ENCODE data around the gene GALK1. TPM values are rescaled to one million over a fixed set of nuclear protein-coding genes. Genes with fewer than 3 reads are reported as not detected.
A peak's percentile ranks its signal among the peaks of the same experiment; 100 is the strongest.

The GALK1 gene
- total RNA-seq, 1 experiment from 2014 or later = 75.0 TPM

DNA sequence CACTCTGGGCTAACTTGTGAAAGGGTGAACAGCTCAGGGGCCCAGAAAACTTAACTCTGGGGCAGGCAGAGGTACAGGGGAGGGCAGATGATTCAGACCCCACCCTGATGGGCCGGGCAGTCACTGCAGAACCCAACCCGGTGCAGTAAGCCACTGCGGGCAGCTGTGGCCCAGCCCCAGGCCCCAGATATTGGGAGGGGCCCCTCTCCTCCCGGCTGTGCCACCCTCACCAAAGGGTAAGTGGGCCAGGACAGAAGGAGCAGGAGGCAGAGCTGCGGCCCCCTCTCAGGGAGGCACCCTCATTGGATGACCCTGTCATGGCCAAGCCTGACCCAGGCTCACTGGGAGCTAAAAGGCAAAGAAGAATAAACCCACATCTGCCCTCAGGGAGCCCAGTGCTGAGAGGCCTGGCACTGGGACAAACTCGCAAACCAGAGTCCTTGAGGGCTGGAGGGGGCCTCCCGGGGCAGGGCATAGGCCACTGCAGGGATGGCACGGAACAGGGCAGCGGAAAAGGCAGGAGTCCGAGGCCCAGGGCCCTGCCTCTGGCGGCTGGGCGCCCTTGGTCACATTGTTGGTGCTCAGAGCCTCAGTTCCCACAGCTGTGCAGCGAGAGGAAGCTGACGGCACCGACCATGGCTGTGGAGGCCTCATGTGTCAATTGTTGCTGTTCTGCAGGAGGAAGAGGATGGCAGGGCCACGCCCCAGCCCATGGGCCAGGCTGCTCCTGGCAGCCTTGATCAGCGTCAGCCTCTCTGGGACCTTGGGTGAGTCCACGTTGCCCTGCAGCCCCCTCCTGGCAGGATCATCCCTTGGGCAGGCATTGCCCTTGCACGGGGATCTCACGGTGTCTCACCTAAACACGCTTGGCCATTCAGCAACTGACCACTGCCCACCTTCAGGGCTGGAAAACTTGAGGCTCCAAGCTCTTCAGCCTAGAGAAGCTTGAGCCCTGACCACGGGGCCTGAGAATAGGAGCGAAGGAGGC lies 40.7 kb downstream of the GALK1 start:
- peak overlapping the region; percentile 39; the same call in 1 of the 2 replicates for H3K27ac ChIP-seq (ENCODE audit: low read length)
- H3K79me2 ChIP-seq (ENCODE audit: low read length) = peaks cover 40% of the 10 kb centered on the region
- peak overlapping the region; percentile 97 for H3K4me3 ChIP-seq (ENCODE audit: low read length)
- H3K9me2 ChIP-seq (replicated peaks; ENCODE audit: low read length) = no peaks in the 10 kb centered on the region
- 0 out of 2 replicates have a peak, but pooled peaks cover 12% of the 10 kb centered on the region for H4K20me1 ChIP-seq (ENCODE audit: low read length)
- H3K36me3 ChIP-seq (ENCODE audit: low read depth, low read length) = peaks cover 41% of the 10 kb centered on the region; the same call in 1 of the 2 replicates
- intact Hi-C loops (cut with micrococcal nuclease) = no loop called here
- no peaks in the 10 kb centered on the region for H3F3A ChIP-seq (ENCODE audit: low read length, unreplicated experiment)
- H3K4me1 ChIP-seq (ENCODE audit: insufficient read depth, low read length) = peaks cover 30% of the 10 kb centered on the region
- ChIA-PET CTCF (interaction anchor here (1.0 kb wide), 1 partner anchor 24 kb away, joined by 3 read pairs; no protein-coding TSS in a partner anchor), POLR2A (ENCODE audit: unreplicated experiment) (interaction anchor here (0.6 kb wide), 1 partner anchor 79 kb away, joined by 10 read pairs; no protein-coding TSS in a partner anchor)
- H3K27me3 ChIP-seq (ENCODE audit: low read length) = no peaks in the 10 kb centered on the region
- no TSS peak for BruUV-seq (replicated peaks)
- no peak for DNase-seq
- H2AFZ ChIP-seq (ENCODE audit: low read length) = no peak overlapping the region
- TF ChIP-seq CTCF (conservative IDR thresholded peaks at IDR 0.05; ENCODE audit: low read depth, low read length) (no peak), EZH2phosphoT487 (IDR thresholded peaks at IDR 0.05; ENCODE audit: borderline replicate concordance, low read length) (no peak), EZH2 (IDR thresholded peaks at IDR 0.05; ENCODE audit: low read length, unreplicated experiment) (no peak)
- H3K9me3 ChIP-seq (ENCODE audit: low read length) = no peaks in the 10 kb centered on the region
- no peak for ATAC-seq
- peak overlapping the region; percentile 73 for H3K9ac ChIP-seq (ENCODE audit: low read length)
- H3K4me2 ChIP-seq (ENCODE audit: low read length) = peak overlapping the region; percentile 97

DNA sequence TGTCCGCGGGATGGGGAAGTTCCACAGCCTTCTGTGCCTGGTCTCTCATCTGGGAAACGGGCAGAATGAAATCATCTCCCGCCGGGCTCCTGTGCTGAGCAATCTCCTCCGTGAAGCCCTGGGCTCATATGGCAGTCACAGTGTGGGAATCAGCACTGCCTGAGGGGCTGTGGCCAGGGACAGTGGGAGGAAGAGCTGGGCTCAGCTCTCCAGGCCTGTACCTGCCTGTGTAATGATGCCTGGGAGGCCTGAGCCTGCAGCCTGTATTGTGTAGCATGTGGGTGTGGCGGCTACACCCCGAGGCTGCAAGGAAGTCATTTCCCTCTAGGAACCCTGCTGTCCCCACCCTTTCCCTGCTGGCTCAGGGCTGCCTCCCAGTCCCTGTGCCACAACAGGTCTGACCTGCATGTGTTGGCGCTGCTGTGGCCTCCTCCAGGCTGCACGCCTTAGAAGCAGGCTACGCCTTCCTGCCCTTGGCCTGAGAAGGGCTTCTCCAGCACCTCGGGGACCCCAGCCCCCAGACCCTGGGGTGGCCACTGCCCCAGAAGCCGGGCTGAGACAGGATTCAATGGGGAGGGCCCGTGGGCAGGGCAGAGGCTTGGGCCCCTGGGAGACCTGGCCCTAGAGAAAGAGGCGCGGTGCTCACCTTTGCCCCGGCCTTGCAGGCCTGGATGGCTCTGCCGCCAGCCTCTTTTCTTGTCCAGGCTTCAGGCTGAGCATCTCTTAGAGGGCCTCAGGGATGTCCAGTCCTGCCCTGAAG lies 41.6 kb downstream of the GALK1 start:
- Histone ChIP-seq H3K4me1 (ENCODE audit: insufficient read depth, low read length) (peaks cover 30% of the 10 kb centered on the region), H3K9me2 (replicated peaks; ENCODE audit: low read length) (no peaks in the 10 kb centered on the region), H3K27ac (ENCODE audit: low read length) (peak overlapping the region; percentile 39), H3K79me2 (ENCODE audit: low read length) (peaks cover 40% of the 10 kb centered on the region), H3K9ac (ENCODE audit: low read length) (peak overlapping the region; percentile 73), H2AFZ (ENCODE audit: low read length) (no peak overlapping the region), H3F3A (ENCODE audit: low read length, unreplicated experiment) (no peaks in the 10 kb centered on the region), H3K36me3 (ENCODE audit: low read depth, low read length) (peaks cover 37% of the 10 kb centered on the region; the same call in 1 of the 2 replicates), H3K4me2 (ENCODE audit: low read length) (peak overlapping the region; percentile 97), H4K20me1 (ENCODE audit: low read length) (0 out of 2 replicates have a peak, but pooled peaks cover 12% of the 10 kb centered on the region), H3K27me3 (ENCODE audit: low read length) (no peaks in the 10 kb centered on the region), H3K9me3 (ENCODE audit: low read length) (no peaks in the 10 kb centered on the region), H3K4me3 (ENCODE audit: low read length) (peak overlapping the region; percentile 97)
- intact Hi-C loops (cut with micrococcal nuclease) = loop anchor here (1.0 to 2.0 kb wide), 2 partner anchors 23 to 44 kb away; no protein-coding TSS in a partner anchor
- TF ChIP-seq CTCF (conservative IDR thresholded peaks at IDR 0.05; ENCODE audit: low read depth, low read length) (no peak), EZH2phosphoT487 (IDR thresholded peaks at IDR 0.05; ENCODE audit: borderline replicate concordance, low read length) (no peak), EZH2 (IDR thresholded peaks at IDR 0.05; ENCODE audit: low read length, unreplicated experiment) (no peak)
- ChIA-PET POLR2A (ENCODE audit: unreplicated experiment) (interaction anchor here (0.5 kb wide), 1 partner anchor 357 kb away, joined by 3 read pairs; no protein-coding TSS in a partner anchor), CTCF (interaction anchor here (0.7 kb wide), 1 partner anchor 11 kb away, joined by 4 read pairs; no protein-coding TSS in a partner anchor)
- peak; percentile 87 for DNase-seq
- peak; percentile 40 for ATAC-seq
- no TSS peak for BruUV-seq (replicated peaks)

All from PC-3 (cell line).